ENCODE results near the gene CLIP2.
"Not testable (repeated sequence)": the region's sequence is repeated elsewhere in the genome, so short reads cannot be mapped to it uniquely, and the experiment has no call there.

Gene CLIP2

DNA sequence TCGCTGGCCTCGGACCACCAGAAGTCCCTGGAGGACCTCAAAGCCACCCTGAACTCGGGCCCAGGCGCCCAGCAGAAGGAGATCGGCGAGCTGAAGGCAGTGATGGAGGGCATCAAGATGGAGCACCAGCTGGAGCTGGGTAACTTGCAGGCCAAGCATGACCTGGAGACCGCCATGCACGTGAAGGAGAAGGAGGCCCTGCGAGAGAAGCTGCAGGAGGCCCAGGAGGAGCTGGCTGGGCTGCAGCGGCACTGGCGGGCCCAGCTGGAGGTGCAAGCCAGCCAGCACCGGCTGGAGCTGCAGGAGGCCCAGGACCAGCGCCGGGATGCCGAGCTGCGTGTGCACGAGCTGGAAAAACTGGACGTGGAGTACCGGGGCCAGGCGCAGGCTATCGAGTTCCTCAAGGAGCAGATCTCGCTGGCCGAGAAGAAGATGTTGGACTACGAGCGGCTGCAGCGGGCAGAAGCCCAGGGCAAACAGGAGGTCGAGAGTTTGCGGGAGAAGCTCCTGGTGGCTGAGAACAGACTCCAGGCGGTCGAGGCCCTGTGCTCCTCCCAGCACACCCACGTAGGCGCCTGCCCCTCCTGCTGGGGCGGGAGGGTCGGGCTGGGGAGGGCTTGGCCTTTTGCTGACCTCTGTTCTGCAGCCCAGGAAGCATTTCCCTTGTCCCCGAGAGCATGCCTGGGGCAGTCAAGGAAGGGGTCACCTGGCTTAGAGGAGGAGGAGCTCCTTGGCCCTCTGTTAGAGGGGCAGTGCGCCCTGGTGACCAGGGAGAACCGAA is 87.2 kb downstream of the CLIP2 start:
- H3K9me3 Mint-ChIP-seq = no peaks in the 10 kb centered on the region
- no peak overlapping the region for H3K4me3 Mint-ChIP-seq
- H3K4me1 Mint-ChIP-seq = peaks cover 17% of the 10 kb centered on the region
- TF ChIP-seq, protein P1, sequence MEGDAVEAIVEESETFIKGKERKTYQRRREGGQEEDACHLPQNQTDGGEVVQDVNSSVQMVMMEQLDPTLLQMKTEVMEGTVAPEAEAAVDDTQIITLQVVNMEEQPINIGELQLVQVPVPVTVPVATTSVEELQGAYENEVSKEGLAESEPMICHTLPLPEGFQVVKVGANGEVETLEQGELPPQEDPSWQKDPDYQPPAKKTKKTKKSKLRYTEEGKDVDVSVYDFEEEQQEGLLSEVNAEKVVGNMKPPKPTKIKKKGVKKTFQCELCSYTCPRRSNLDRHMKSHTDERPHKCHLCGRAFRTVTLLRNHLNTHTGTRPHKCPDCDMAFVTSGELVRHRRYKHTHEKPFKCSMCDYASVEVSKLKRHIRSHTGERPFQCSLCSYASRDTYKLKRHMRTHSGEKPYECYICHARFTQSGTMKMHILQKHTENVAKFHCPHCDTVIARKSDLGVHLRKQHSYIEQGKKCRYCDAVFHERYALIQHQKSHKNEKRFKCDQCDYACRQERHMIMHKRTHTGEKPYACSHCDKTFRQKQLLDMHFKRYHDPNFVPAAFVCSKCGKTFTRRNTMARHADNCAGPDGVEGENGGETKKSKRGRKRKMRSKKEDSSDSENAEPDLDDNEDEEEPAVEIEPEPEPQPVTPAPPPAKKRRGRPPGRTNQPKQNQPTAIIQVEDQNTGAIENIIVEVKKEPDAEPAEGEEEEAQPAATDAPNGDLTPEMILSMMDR (IDR thresholded peaks at IDR 0.05; ENCODE audit: unreplicated experiment in 3 of 3) = no peak
- peaks cover 29% of the 10 kb centered on the region for H3K36me3 Mint-ChIP-seq (ENCODE audit: low read depth)
- H3K27ac Mint-ChIP-seq = peak overlapping the region in 1 of 3 experiments; percentile 23
- H3K27me3 Mint-ChIP-seq (ENCODE audit: low read depth) = no peaks in the 10 kb centered on the region

DNA sequence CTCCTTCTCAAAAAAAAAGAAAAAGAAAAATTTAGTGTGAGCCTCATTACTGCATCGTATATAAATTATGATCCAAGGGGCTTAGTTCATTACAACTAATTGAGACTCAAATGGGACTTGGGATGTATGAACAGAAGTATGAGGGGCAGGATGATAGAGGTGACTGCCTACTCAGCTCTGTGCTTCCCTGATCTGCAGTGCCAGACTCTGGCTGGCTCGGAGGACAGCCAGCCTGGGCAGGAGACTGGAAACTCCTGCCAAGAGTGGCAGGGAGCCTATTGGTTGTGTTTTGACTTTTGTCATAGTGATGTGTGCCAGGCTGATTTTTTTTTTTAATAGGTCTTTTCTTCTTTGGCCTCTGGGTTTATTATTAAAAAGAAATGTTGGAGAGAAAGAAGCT is 90.7 kb downstream of the CLIP2 start:
- peaks cover 40% of the 10 kb centered on the region for H3K36me3 Mint-ChIP-seq (ENCODE audit: low read depth)
- H3K27me3 Mint-ChIP-seq (ENCODE audit: low read depth) = no peaks in the 10 kb centered on the region
- H3K27ac Mint-ChIP-seq = peak overlapping the region in 1 of 3 experiments; percentile 35
- TF ChIP-seq, protein P1 (IDR thresholded peaks at IDR 0.05; ENCODE audit: unreplicated experiment in 3 of 3) = no peak
- H3K4me3 Mint-ChIP-seq = no peak overlapping the region
- H3K9me3 Mint-ChIP-seq = no peaks in the 10 kb centered on the region
- peaks cover 4% of the 10 kb centered on the region for H3K4me1 Mint-ChIP-seq

DNA sequence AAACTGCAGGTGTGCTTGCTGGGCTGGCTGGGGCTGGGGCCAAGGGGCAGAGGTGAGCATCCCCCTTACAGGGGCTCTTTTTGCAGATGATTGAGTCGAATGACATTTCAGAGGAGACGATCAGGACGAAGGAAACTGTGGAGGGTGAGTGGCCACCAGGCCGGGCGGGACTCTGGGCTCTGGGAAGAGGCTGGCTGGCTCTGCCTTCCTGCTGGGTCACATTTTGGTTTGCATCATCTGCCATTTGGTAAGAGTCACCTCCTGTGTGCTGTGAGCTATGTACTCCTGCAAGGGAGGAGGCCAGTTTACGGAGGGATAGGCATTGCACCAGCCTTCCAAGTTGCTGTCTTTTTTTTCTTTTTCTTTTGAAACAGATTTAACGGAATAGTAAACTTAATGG is 91.5 kb downstream of the CLIP2 start:
- TF ChIP-seq, protein P1 (IDR thresholded peaks at IDR 0.05; ENCODE audit: unreplicated experiment in 3 of 3) = no peak
- Mint-ChIP-seq H3K9me3 (no peaks in the 10 kb centered on the region), H3K4me1 (peaks cover 4% of the 10 kb centered on the region), H3K27ac (peak overlapping the region in 1 of 3 experiments; percentile 35), H3K4me3 (no peak overlapping the region), H3K27me3 (ENCODE audit: low read depth) (no peaks in the 10 kb centered on the region), H3K36me3 (ENCODE audit: low read depth) (peaks cover 40% of the 10 kb centered on the region)

DNA sequence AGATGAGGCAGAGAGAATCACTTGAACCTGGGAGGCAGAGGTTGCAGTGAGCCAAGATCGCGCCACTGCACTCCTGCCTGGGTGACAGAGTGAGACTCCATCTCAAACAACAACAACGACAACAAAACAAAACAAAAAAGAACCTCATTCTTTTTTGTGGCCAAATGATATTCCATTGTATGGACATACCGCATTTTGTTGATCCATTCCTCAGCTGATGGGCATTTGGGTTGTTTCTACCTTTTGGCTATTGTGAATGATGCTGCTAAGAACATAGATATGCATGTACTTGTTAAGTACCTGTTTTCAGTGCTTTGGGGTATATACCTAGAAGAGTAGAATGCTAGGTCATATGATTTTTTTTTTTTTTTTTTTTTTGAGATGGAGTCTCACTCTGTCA is 94.9 kb downstream of the CLIP2 start:
- H3K4me1 Mint-ChIP-seq; H3K9me3 Mint-ChIP-seq; H3K27me3 Mint-ChIP-seq (ENCODE audit: low read depth); H3K4me3 Mint-ChIP-seq; H3K27ac Mint-ChIP-seq: not testable (repeated sequence)
- peaks cover 47% of the 10 kb centered on the region for H3K36me3 Mint-ChIP-seq (ENCODE audit: low read depth)

DNA sequence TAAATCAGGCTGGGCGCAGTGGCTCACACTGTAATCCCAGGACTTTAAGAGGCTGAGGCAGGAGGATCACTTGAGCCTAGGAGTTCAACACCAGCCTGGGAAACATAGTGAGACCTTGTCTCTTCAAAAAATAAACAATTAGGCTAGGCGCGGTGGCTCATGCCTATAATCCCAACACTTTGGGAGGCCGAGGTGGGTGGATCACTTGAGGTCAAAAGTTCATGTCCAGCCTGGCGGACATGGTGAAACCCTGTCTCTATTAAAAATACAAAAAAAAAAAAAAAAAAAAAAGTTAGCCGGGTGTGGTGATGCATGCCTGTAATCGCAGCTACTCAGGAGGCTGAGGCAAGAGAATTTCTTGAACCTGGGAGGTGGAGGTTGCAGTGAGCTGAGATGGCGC is 95.6 kb downstream of the CLIP2 start:
- H3K27me3 Mint-ChIP-seq (ENCODE audit: low read depth); H3K9me3 Mint-ChIP-seq: not testable (repeated sequence)

DNA sequence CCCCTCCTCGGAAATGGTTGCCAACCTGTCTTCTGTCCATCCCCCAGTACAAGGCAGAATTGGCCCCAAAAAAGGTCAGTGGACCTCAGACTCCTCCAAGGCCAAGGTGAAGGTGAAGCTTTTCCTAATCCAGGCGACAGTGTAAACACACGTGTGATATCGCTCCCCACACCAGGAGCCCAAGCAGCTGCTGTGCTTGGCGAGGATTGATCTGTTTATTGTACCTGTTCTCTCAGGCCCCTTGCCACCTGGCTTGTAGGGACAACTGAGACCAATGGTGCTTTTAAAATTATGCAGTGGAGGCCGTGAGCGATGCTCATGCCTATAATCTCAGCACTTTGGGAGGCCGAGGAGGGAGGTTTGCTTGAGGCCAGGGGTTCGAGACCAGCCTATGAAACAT is 98.4 kb downstream of the CLIP2 start:
- peaks cover 28% of the 10 kb centered on the region for H3K36me3 Mint-ChIP-seq (ENCODE audit: low read depth)
- no peaks in the 10 kb centered on the region for H3K27me3 Mint-ChIP-seq (ENCODE audit: low read depth)
- TF ChIP-seq, protein P1 (IDR thresholded peaks at IDR 0.05; ENCODE audit: unreplicated experiment in 3 of 3) = no peak
- H3K4me1 Mint-ChIP-seq = no peaks in the 10 kb centered on the region
- no peaks in the 10 kb centered on the region for H3K9me3 Mint-ChIP-seq
- no peak overlapping the region for H3K4me3 Mint-ChIP-seq
- no peak overlapping the region for H3K27ac Mint-ChIP-seq

More for the DNA sequence above, 95.6 kb downstream of the CLIP2 start:
- H3K27ac Mint-ChIP-seq, H3K4me3 Mint-ChIP-seq, H3K4me1 Mint-ChIP-seq: not testable (repeated sequence)
- H3K36me3 Mint-ChIP-seq (ENCODE audit: low read depth) = peaks cover 46% of the 10 kb centered on the region

DNA sequence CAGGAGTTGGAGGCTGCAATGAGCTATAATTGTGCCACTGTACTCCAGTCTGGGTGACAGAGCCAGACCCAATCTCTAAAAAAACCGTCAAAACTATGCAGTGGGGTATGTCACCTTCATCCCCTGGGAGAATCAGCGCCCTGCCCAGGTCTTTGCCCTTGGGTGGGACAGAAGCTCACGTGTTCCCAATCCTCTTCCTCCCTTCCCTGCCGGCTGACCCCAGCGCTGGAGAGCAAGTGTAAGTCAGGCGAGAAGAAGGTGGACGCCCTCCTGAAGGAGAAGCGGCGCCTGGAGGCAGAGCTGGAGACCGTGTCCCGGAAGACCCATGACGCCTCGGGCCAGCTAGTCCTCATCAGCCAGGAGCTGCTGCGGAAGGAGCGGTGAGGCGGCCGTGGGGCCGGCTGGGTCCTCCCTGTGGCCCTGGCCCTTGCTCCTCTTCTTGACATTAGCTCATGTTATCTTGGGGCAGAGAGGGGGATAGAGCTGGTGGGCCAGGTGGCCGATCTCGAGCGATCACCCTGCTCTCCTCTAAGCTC is 99.7 kb downstream of the CLIP2 start:
- peaks cover 20% of the 10 kb centered on the region for H3K36me3 Mint-ChIP-seq (ENCODE audit: low read depth)
- no peak overlapping the region for H3K27ac Mint-ChIP-seq
- H3K4me1 Mint-ChIP-seq = no peaks in the 10 kb centered on the region
- TF ChIP-seq, protein P1 (IDR thresholded peaks at IDR 0.05; ENCODE audit: unreplicated experiment in 3 of 3) = no peak
- no peaks in the 10 kb centered on the region for H3K27me3 Mint-ChIP-seq (ENCODE audit: low read depth)
- H3K9me3 Mint-ChIP-seq = no peaks in the 10 kb centered on the region
- no peak overlapping the region for H3K4me3 Mint-ChIP-seq

Measured in nephron (organoid).